HG02763 (cell line): ENCODE data around the gene KCNN3.

Experiments used
- ATAC-seq: cut with Tn5 transposase; IDR thresholded peaks from one replicate; pipeline ENCODE4 v1.9.1; 2021; ENCODE audit warnings: mild to moderate bottlenecking, moderate library complexity; ENCODE audit not compliant: unreplicated experiment

KCNN3 gene

DNA sequence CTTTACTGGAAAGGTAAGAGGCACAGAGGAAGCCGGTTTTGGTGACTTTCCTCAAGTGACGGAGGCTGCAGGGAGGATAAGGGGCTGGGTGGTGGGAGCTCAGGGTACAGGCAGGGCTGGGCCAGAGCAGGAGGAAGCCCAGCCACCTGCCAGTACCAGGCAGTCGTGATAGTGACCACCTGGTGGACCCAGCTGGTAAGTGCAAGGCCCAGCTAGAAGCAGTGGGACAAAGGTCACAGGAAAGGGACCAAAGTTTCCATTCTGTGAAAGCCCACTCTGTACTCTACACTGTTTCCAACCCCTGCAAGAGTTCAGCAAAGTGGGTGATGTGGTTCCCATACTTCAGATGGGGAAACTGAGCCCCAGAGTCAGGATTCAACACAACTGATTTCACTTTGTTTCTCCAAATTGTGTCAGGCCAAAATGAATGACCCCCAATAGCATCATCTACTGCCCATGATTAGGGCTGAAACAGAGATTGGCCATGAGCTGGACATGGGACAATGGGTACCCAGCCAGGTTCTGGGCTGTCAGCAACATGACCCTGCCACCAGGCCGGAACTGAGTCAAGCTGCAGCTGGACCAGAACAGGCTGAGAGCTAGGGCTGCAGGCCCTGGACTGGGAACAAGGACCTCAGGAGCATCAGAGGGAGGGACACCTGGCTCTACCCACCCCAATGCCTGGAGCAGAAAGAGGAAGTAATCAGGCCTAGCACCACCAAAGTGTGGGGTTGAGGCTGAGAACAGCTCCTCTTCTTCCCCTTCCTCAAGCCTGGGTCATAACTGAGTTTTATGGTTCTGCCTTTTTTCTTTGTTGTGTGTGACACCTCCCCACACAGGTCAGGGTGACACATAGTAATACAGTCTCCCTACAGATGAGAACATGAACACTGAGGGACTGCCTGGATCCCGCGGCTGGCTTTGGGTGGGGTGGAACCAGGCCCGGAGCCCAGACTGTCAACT is 50.2 kb downstream of the KCNN3 start:
- ATAC-seq: no peak

DNA sequence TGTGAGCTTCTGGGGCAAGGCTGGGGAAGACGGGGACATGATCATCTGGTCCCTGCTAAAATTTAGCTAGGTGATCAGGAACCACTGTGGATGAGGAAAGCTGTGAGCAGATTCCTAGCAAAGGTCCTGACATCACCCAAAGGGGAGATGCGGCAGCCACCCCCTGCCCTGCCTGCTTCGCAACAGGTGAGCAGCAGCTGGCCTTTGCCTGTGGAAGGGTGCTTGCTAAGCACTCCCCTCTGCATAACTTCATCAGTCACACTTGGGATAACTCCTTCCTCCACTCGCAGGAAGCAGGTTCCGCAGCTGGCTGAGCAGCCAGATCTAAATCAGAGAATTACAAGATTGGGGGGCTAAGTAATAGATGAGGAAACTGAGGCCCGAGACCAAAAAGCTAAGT is 51.2 kb downstream of the KCNN3 start:
- ATAC-seq: no peak

DNA sequence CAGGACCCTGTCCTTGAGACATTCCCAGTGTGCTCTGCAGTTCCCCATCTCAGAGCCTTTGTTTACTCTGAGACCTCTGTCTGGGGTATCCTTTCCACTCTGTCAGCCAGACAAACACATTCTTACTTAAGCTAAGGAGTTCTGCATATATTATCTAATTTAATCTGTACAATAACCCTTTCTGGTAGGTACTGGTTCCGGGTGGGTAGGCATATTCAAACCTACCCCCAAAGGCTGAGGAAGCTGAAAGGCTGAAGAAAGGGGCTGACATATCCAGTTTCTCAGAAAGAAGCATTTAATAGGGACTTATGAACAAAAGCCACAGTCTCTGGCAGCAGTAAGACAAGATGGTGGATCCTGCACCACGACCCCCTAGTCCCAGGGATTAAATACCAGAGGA is 53.1 kb downstream of the KCNN3 start:
- ATAC-seq: no peak

DNA sequence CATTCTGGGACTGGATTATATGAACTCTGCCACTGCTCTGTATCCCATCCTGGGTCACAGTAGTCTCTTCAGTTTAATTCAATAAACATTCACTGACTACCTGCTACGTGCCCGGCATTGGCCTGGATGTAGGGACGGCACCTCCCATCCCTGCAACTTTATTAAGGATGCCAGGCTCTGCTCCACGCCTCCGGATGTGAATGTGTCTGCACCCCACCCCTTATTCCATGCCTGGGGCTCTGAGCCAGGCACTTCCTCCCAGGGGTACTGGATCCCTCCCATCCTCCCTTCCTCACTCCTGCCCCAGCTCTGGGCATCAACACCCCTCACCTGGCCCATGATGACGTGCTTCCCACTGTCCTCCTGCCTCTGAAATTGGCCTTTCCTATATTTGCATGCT is 53.7 kb downstream of the KCNN3 start:
- ATAC-seq: no peak

DNA sequence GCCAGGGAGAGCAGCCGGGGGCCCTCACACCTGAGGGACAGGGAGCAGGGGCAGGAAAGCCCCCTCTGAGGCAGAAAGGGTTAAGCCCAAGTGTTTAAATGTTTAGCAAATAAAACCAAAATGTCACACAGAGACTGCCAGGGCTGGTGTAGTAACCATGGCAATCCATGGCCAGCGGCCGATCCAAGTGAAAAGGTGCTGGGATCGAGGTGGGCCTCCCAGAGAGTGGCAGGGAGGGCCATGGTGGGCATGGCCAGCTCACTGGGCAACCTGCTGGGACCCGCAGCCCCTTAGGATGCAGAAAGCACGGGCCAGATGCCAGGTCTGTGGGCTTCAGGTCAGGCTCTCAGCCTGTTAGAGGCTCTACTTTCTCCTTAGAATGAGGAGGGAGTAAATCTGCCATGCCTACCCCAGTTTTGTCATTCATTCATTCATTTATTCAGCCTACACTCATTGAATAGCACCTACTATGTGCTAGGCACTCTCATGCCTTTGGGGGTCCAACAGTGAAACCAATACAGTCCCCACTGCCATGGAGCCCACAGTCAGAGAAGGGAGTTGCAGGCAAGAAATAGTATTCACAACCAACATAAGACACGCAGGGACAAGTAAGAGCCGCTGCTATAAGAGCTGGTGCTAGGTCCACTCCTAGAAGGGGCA is 56.1 kb downstream of the KCNN3 start:
- no peak for ATAC-seq

DNA sequence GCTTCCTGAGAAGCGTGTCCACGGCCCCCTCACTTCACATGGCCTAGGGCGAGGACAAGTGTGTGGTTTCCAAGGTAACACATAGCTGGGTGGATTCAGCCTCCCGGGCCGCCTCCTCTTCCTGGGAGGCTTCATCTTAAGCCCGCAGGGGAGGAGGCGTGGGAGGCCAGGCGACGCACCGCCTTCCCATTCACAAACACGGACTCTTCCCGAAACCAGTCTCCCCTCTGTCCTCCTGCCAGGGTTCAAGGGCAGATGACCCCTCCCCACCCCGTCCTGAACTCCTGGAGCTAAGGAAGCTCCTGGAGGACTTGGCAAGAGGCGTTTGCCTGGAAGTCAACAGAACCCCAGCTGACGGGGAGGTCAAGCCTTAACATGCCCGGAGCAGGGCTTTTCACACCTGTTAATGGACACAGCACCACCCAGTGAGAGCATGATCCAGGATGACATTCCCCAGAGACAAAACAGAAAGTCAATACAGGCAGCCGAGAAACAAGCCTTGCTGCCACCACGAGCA is 56.7 kb downstream of the KCNN3 start:
- ATAC-seq: no peak

DNA sequence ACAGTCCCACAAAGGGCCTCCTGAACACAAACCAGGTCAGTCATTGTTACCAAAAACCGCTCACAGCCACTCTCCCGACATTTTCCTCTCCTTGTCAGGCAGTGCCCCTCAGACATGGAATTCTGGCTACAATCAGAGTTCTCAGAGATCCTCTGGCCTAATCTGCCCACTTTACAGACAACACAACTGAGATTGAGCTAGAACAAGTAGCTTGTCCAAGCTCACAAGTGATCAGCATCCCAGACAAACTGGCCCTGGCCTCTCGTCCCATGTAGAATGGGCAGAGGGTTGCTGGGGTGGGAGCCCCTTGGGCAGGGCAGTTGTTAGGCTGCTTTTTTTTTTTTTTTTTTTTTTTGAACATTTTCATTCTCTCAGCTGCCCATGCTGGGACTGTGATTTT is 57.2 kb downstream of the KCNN3 start:
- no peak for ATAC-seq

DNA sequence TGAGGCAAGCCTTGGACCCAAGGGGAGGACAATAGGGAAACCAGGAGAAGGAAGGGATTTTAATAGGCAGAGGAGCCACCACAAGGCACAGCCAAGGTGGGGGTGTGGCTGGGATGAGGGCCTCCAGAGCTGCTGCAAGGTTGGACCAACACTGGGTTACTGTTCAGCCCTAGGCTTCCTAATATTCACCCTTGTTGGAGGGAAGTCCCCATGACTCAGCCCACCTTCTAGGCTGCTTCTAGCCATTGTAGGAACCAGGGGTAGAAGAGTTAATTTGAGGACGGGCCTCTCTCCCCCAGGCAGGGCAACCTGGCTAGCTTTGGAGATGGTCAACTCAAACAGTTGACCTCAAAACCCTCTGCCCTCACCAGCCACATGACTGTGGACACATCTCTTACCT is 59.5 kb downstream of the KCNN3 start:
- ATAC-seq: no peak

- ATAC-seq: no peak
These were observed 60.4 kb downstream of the KCNN3 start for GRCh38 chr1:154809436-154810413.

DNA sequence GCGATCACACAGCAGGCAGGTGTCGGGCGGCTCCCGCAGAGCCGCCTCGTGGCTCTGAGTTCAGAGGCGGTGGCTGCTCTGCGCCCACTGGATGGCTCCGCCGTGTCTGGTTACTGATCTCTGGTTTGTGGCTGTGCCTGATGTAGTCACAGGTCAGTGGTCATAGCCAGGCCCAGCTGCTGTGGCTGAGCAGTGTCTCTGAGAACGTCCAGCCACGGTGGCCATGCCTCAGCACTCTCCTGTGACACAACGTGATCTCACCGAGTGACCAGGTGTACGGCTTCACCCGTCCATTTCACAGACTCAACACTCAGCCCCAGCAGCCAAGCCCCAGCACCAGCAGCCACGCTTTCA is 61.2 kb downstream of the KCNN3 start:
- ATAC-seq: no peak

GRCh38 chr1:154808261-154808908 is 61.7 kb downstream of the KCNN3 start:
- no peak for ATAC-seq

GRCh38 chr1:154807048-154807591 is 63.0 kb downstream of the KCNN3 start:
- peak; percentile 54 for ATAC-seq

DNA sequence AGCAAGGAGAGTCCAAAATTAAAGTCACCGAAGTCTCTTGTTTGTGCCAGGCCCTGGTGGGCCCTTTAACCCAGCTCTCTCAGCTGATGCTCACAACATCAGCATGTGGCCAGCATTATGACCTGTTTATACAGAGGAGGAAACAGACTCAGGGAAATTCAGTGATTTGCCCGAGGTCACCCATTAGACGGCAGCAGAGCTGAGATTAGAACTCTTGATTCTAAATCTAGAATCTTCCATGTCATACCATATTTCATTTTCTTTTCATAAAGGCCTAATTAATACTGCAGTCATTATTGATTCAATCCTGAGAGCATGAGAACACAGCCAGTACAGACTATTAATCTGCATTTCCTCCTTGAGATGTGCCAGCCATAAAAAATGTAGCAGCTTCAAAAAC is 63.7 kb downstream of the KCNN3 start:
- ATAC-seq: no peak

DNA sequence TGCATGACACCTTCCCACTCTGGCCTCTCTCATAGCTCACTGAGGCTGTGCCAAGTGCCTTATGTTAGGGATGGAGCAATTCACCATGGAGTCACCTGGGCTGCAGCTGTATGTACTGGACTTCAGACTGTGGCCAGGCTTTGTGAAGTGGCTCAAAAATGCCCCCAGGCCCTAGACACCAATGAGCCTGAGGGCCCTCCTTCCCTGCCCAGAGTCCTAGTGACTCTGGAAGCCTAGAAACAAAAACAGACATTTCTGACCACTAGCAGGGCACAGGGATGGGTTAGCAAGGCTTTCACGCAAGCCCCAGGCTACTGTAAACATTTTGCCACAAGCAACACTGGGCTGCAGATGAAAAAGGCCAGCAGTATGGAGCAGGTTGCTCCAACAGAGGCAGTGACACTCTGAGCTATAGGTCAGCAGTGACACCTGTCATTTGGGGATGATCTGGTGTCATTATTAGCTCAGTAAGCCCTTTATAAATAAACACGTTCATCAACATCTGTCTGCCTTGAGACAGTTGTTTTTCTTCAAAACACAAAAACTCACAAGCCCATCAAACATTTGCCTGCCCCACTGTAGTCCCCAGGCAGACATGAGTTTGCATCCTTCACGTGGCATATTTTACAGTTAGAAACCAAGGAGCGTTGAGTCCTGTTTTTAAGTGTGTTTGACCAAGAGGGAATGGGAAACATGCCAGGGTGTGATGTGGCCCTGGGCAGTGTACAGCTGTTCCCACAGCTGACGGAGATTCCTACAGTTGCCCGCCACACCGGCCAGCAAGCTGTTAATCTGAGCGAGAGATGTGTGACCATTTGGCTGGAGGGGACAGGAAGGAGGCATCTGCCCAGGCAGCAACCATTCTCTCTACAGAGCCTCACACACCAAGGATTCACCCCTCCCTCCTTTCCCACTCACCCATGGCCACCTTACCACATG is 66.8 kb downstream of the KCNN3 start:
- no peak for ATAC-seq

DNA sequence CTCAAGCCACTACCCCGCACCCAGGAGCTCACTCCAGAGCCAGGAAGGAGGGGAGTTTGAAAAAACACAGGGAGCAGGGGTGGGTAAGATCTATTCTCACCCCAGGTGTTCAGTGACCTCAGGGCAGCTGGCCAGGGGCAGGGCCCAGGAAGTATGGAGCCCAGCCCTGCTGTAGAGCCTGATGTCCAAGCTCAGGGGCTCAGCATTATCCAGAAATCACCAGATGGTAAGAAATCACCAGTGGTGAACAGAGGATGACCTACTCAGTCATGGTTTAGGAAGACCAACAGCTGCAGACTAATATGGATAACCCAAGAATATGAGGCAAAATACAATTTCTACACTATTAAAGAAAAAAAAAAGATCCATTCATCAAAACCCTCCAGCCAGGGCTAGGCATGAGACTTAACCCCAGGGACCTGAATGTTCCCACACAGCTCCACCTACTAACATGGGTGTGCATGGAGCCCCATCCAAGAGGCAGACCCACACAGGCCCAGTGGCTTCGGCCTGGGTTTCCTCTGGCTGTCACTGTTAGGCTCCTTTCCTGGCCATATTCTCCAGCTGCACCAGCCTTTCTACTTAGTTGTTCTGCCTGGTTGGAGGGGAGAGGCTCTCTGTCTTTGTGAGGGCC is 67.6 kb downstream of the KCNN3 start:
- ATAC-seq: no peak

DNA sequence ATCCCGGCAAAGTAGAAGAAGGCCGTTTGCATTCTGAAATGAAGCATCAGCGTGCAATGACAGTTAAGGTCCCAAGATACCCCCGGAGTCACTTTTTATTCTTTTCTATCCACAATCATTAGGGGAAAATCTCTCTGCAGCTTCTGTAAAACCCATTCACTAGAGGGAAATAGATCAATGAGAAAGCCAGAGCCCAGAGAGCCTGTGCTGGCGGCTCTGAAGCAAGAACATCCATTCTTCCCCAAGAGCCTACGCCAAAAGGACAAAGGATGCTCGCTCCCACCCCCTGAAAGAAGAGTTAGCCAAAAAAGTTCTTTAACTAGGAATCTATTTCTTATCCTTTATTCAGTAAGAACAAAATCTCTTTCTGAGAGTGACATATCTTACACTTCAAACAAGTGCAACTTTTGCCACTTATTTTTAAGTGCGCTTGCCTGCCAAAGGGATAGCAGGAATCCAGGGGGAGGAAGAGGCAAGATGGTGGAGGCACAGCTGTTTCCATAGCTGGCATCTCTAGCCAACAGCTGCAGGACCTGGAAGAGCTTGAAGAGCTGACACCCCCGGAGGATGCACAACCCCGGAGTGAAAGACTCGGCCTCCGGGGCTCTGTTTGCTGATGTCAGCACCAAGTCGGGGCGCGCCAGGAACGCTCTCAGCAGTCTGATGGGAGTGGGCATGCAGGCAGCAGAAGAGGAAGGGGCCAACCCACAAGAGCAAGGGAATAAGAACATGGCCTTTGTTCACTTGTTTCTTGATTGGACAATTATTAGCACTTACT is 68.7 kb downstream of the KCNN3 start:
- no peak for ATAC-seq

GRCh38 chr1:154799188-154799587 is 70.9 kb downstream of the KCNN3 start:
- no peak for ATAC-seq

- ATAC-seq: no peak
These were observed 71.4 kb downstream of the KCNN3 start for GRCh38 chr1:154798645-154799044.
